Measurements from ENCODE around the gene MAP1S.

MAP1S gene

GRCh38 chr19:17735410-17735809 lies 16.1 kb downstream of the MAP1S start:
- no peak for DNase-seq (ENCODE audit: low spot score)

- DNase-seq (ENCODE audit: low spot score): no peak
Observed at GRCh38 chr19:17737690-17738153, 18.4 kb downstream of the MAP1S start.

GRCh38 chr19:17739121-17739875 lies 20.0 kb downstream of the MAP1S start:
- no peak for DNase-seq (ENCODE audit: low spot score)

- DNase-seq (ENCODE audit: low spot score): no peak
Observed at GRCh38 chr19:17741456-17741855, 22.2 kb downstream of the MAP1S start.

- DNase-seq (ENCODE audit: low spot score): no peak
Observed at GRCh38 chr19:17743874-17744580, 24.7 kb downstream of the MAP1S start.

- DNase-seq (ENCODE audit: low spot score): peak; percentile 97
Observed at GRCh38 chr19:17747205-17748098, 28.2 kb downstream of the MAP1S start.

GRCh38 chr19:17748884-17749638 lies 29.8 kb downstream of the MAP1S start:
- DNase-seq (ENCODE audit: low spot score): no peak

- DNase-seq (ENCODE audit: low spot score): no peak
Observed at GRCh38 chr19:17749912-17750317, 30.6 kb downstream of the MAP1S start.

- DNase-seq (ENCODE audit: low spot score): no peak
Observed at GRCh38 chr19:17751103-17751911, 32.0 kb downstream of the MAP1S start, which contains the start of gene FCHO1. Gene FCHO1, plus strand, starts transcription at chr19:17751477. Its CDS starts 3,688 bp downstream, at chr19:17755165.

- no peak for DNase-seq (ENCODE audit: low spot score)
Observed at GRCh38 chr19:17751912-17752273, 32.6 kb downstream of the MAP1S start.

- DNase-seq (ENCODE audit: low spot score): no peak
Observed at GRCh38 chr19:17752865-17753639, 33.8 kb downstream of the MAP1S start.

- DNase-seq (ENCODE audit: low spot score): no peak
Observed at GRCh38 chr19:17753976-17754375, 34.7 kb downstream of the MAP1S start.

GRCh38 chr19:17754634-17755442 lies 35.6 kb downstream of the MAP1S start:
- DNase-seq (ENCODE audit: low spot score): no peak

GRCh38 chr19:17755443-17755890 lies 36.2 kb downstream of the MAP1S start:
- no peak for DNase-seq (ENCODE audit: low spot score)

- DNase-seq (ENCODE audit: low spot score): no peak
Observed at GRCh38 chr19:17755977-17756670, 36.8 kb downstream of the MAP1S start.

GRCh38 chr19:17757125-17757524 lies 37.8 kb downstream of the MAP1S start:
- no peak for DNase-seq (ENCODE audit: low spot score)

- no peak for DNase-seq (ENCODE audit: low spot score)
Observed at GRCh38 chr19:17758515-17758914, 39.2 kb downstream of the MAP1S start.

- no peak for DNase-seq (ENCODE audit: low spot score)
Observed at GRCh38 chr19:17761148-17761547, 41.9 kb downstream of the MAP1S start.
